Ovary (tissue), 9 donors: ENCODE measurements around the gene INPP5B. TPM values are rescaled to one million over a fixed set of nuclear protein-coding genes. Genes with fewer than 3 reads are reported as not detected.

Source experiments
- DNase-seq, 5 donors: peaks; one replicate each; pipeline ENCODE4 v3.0.0-alpha.2; 2019 to 2020
- H3K27ac ChIP-seq, 2 donors: fragments of 200-600 bp; one replicate each; pipeline versions ENCODE4 v1.5.1 to v1.8.0; 2019 to 2022
- H3K27me3 ChIP-seq: fragments of 200-600 bp; one replicate; pipeline ENCODE4 v1.8.0; 2022
- H3K36me3 ChIP-seq: fragments of 200-600 bp; sonication (generic); one replicate; pipeline ENCODE4 v1.5.1; 2019
- H3K4me1 ChIP-seq: one replicate; pipeline ENCODE4 v1.8.1; 2013; ENCODE audit warnings: mild to moderate bottlenecking, moderate library complexity; ENCODE audit not compliant: insufficient read depth
- H3K4me3 ChIP-seq: fragments of 200-600 bp; sonication (generic); one replicate; pipeline ENCODE4 v1.5.1; 2017
- H3K9me3 ChIP-seq, 2 donors: fragments of 200-600 bp in 1 of 2; sonication (generic) in 1 of 2; one replicate each; pipeline versions ENCODE4 v1.5.1 to v1.8.1; 2013 to 2019; ENCODE audit warnings: mild to moderate bottlenecking in 1 of 2, moderate library complexity in 1 of 2
- CTCF ChIP-seq, 3 donors: fragments of 450-650 bp in 2 of 3; fragments of 200-600 bp in 1 of 3; IDR thresholded peaks; one replicate each; pipeline versions ENCODE4 v1.5.1 to v1.8.0; 2016 to 2022; ENCODE audit warnings: antibody characterized with exemption in 3 of 3, mild to moderate bottlenecking in 1 of 3
- EP300 ChIP-seq: sonication (generic); formaldehyde crosslinking; IDR thresholded peaks from one replicate; pipeline ENCODE4 v1.6.1; 2017; ENCODE audit warnings: antibody characterized with exemption
- POLR2A ChIP-seq: fragments of 450-650 bp; IDR thresholded peaks from one replicate; pipeline ENCODE4 v1.6.1; 2017; ENCODE audit warnings: antibody characterized with exemption, mild to moderate bottlenecking, moderate library complexity
- WGBS, 3 donors: extraction: QIAGEN DNeasy Blood & Tissue Kit in 1 of 3; methylation state at CpG; one replicate each; pipeline versions ENCODE4 v1.1.5 to v1.1.7; 2013 to 2017; 5-methylcytosine and 5-hydroxymethylcytosine counted together
- intact Hi-C, 4 donors: fragments of 100-400 bp; cut with DNase I; formaldehyde crosslinking; loops; one replicate each; pipeline versions ENCODE4 v1.11.0 to v1.15.1; 2022 to 2023
- polyA plus RNA-seq, 2 donors: library from polyadenylated mRNA; stranded (reverse); fragments of 200-250 nt in 1 of 2; fragments of 350-450 nt in 1 of 2; fragmentation: Illumina TruSeq in 1 of 2; extraction: RNeasy Lipid Tissue Mini Kit (QIAGEN cat#74804) in 1 of 2; gene quantifications; one replicate each; pipeline ENCODE4 v1.2.3, GENCODE V29; 2013 to 2014
- total RNA-seq, 7 donors: library from RNA; depleted of rRNA in 2 of 7; stranded (reverse); fragments of >200 nt in 2 of 7; fragmentation: NEBNext Ultra II Directional in 3 of 7; extraction: Animal tissue kit (Norgen Biotek cat#: 25700) in 3 of 7; gene quantifications; one replicate each; pipeline versions ENCODE4 v1.1.0 to v1.2.4, GENCODE V29; 2016 to 2023
- donor health status: DM: no; HTN: no; CAD: no; lungs with moderate emphysema.
- donor health status: DM: no; HTN: no; CAD: no.
- donor health status: Bipolar disorder and iron deficiency.
- donor health status: DM: yes; HTN: yes; CAD: no.
- donor health status: DM: no; HTN: no; CAD: no.
- donor health status: DM: yes; HTN: yes; CAD: no.

Gene INPP5B
- total and polyA plus RNA-seq, 9 donors: 23.2 to 68.5 (median 33.5) TPM

GRCh38 chr1:37846647-37847339 is 100.1 kb downstream of the INPP5B start:
- H3K9me3 ChIP-seq: no peaks in the 10 kb centered on the region
- 80 to 87% (median 84%) methylated on average over 4 of the region's 4 CpGs for WGBS, 3 donors
- no peak overlapping the region for H3K27ac ChIP-seq
- H3K36me3 ChIP-seq: no peaks in the 10 kb centered on the region
- TF ChIP-seq CTCF (IDR thresholded peaks at IDR 0.05) (no peak), POLR2A (no peak), EP300 (no peak)
- intact Hi-C loops: no loop called here
- DNase-seq: no peak
- H3K4me1 ChIP-seq: peaks cover 17% of the 10 kb centered on the region
- H3K4me3 ChIP-seq: no peak overlapping the region
- no peaks in the 10 kb centered on the region for H3K27me3 ChIP-seq

GRCh38 chr1:37845786-37846185 is 101.1 kb downstream of the INPP5B start:
- peaks cover 15% of the 10 kb centered on the region for H3K4me1 ChIP-seq
- WGBS, 3 donors: 73 to 75% (median 74%) methylated on average over 3 of the region's 3 CpGs
- intact Hi-C loops: no loop called here

GRCh38 chr1:37845049-37845646 is 101.7 kb downstream of the INPP5B start:
- Histone ChIP-seq H3K36me3 (no peaks in the 10 kb centered on the region), H3K4me3 (no peak overlapping the region), H3K9me3 (no peaks in the 10 kb centered on the region), H3K27me3 (no peaks in the 10 kb centered on the region), H3K4me1 (peaks cover 14% of the 10 kb centered on the region), H3K27ac (no peak overlapping the region)
- DNase-seq: no peak
- intact Hi-C loops: no loop called here
- TF ChIP-seq POLR2A (no peak), EP300 (no peak), CTCF (IDR thresholded peaks at IDR 0.05) (no peak)
- 87 to 95% (median 92%) methylated on average over 5 of the region's 5 CpGs for WGBS, 3 donors

More at GRCh38 chr1:37845786-37846185, 101.1 kb downstream of the INPP5B start:
- no peak overlapping the region for H3K4me3 ChIP-seq
- no peaks in the 10 kb centered on the region for H3K36me3 ChIP-seq
- no peaks in the 10 kb centered on the region for H3K9me3 ChIP-seq
- TF ChIP-seq EP300 (no peak), POLR2A (no peak), CTCF (IDR thresholded peaks at IDR 0.05) (no peak)
- no peaks in the 10 kb centered on the region for H3K27me3 ChIP-seq
- H3K27ac ChIP-seq: no peak overlapping the region
- DNase-seq: no peak

- H3K27me3 ChIP-seq: no peaks in the 10 kb centered on the region
- peaks cover 12% of the 10 kb centered on the region for H3K4me1 ChIP-seq
- DNase-seq: no peak
- H3K9me3 ChIP-seq: no peaks in the 10 kb centered on the region
- H3K36me3 ChIP-seq: no peaks in the 10 kb centered on the region
- H3K27ac ChIP-seq: no peak overlapping the region
- intact Hi-C loops: no loop called here
- TF ChIP-seq CTCF (IDR thresholded peaks at IDR 0.05): no peak
- no peak for TF ChIP-seq POLR2A
- no peak for TF ChIP-seq EP300
- H3K4me3 ChIP-seq: no peak overlapping the region
These were observed 102.3 kb downstream of the INPP5B start for GRCh38 chr1:37844536-37844935.
